Stimulated activated CD4-positive, alpha-beta T cell treated with anti-CD3 and anti-CD28 coated beads, Interleukin-1b, Interleukin-23, amount 100 ng/mL, for 24 hours (primary cell): ENCODE measurements around the gene THOP1.

ENCODE experiments used
- DNase-seq, 4 experiments: peaks; one replicate each; pipeline ENCODE4 v3.0.0-alpha.2; 2020; ENCODE audit warnings: low read depth in 4 of 4, low spot score in 1 of 4

Gene THOP1

GRCh38 chr19:2761876-2762782 lies 23.2 kb upstream of the THOP1 start:
- no peak for DNase-seq

GRCh38 chr19:2762783-2763496 lies 22.4 kb upstream of the THOP1 start:
- no peak for DNase-seq

GRCh38 chr19:2763687-2764086 lies 21.6 kb upstream of the THOP1 start:
- DNase-seq, result no peak

- DNase-seq, result no peak
These were observed 20.4 kb upstream of the THOP1 start for GRCh38 chr19:2764945-2765344.

- no peak for DNase-seq
These were observed 19.9 kb upstream of the THOP1 start for GRCh38 chr19:2765376-2765775.

GRCh38 chr19:2766594-2767372 lies 18.5 kb upstream of the THOP1 start:
- DNase-seq, result no peak

- DNase-seq, result no peak
These were observed 17.6 kb upstream of the THOP1 start for GRCh38 chr19:2767688-2768087.

- DNase-seq, result no peak
These were observed 16.8 kb upstream of the THOP1 start for GRCh38 chr19:2768365-2769132.

- no peak for DNase-seq
These were observed 16.1 kb upstream of the THOP1 start for GRCh38 chr19:2769218-2769617.

- no peak for DNase-seq
These were observed 15.0 kb upstream of the THOP1 start for GRCh38 chr19:2770055-2771013.

- no peak for DNase-seq
These were observed 13.3 kb upstream of the THOP1 start for GRCh38 chr19:2771786-2772674.

GRCh38 chr19:2774083-2774679 lies 11.1 kb upstream of the THOP1 start:
- DNase-seq, result no peak

- no peak for DNase-seq
These were observed 10.2 kb upstream of the THOP1 start for GRCh38 chr19:2774953-2775555.

GRCh38 chr19:2775556-2776430 lies 9.5 kb upstream of the THOP1 start:
- DNase-seq, result peak; percentile 34 to 70 (median 48)

- no peak for DNase-seq
These were observed 7.2 kb upstream of the THOP1 start for GRCh38 chr19:2777952-2778683.

- DNase-seq, result no peak
These were observed 6.1 kb upstream of the THOP1 start for GRCh38 chr19:2779121-2779740.
